Esophagus muscularis mucosa (tissue), 4 donors: Measurements from ENCODE around the gene KIF17. TPM values are rescaled to one million over a fixed set of nuclear protein-coding genes. Genes with fewer than 3 reads are reported as not detected.
A peak's percentile ranks its signal among the peaks of the same experiment; 100 is the strongest.

Source experiments
- DNase-seq: peaks from one replicate; pipeline ENCODE4 v3.0.0-alpha.2; 2017; ENCODE audit errors: extremely low spot score
- H3K27ac ChIP-seq, 4 donors: fragments of 200-600 bp; sonication (generic); replicated peaks in 1 of 4; 1 replicate in 3 of 4; 2 replicates in 1 of 4; pipeline ENCODE4 v1.5.1; 2016 to 2019; ENCODE audit warnings: mild to moderate bottlenecking in 1 of 4
- H3K27me3 ChIP-seq, 4 donors: fragments of 200-600 bp; sonication (generic); one replicate each; pipeline versions ENCODE4 v1.5.1 to v1.6.0; 2016 to 2019
- H3K36me3 ChIP-seq, 4 donors: fragments of 200-600 bp; sonication (generic); one replicate each; pipeline ENCODE4 v1.5.1; 2016 to 2019
- H3K4me1 ChIP-seq, 4 donors: fragments of 200-600 bp; sonication (generic); one replicate each; pipeline ENCODE4 v1.5.1; 2016 to 2019
- H3K4me3 ChIP-seq, 4 donors: fragments of 200-600 bp; sonication (generic); 1 replicate in 2 of 4; 2 replicates in 2 of 4; pipeline ENCODE4 v1.5.1; 2016 to 2019; ENCODE audit warnings: mild to moderate bottlenecking in 4 of 4, moderate library complexity in 1 of 4
- H3K9me3 ChIP-seq, 4 donors: fragments of 200-600 bp; sonication (generic); 1 replicate in 3 of 4; 2 replicates in 1 of 4; pipeline ENCODE4 v1.5.1; 2016 to 2019
- CTCF ChIP-seq, 3 experiments: fragments of 200-600 bp in 2 of 3; fragments of 450-650 bp in 1 of 3; sonication (generic) in 2 of 3; IDR thresholded peaks; one replicate each; pipeline ENCODE4 v1.5.1; 2017 to 2019; ENCODE audit warnings: antibody characterized with exemption in 3 of 3, mild to moderate bottlenecking in 2 of 3, moderate library complexity in 1 of 3
- EP300 ChIP-seq: sonication (generic); formaldehyde crosslinking; IDR thresholded peaks from one replicate; pipeline ENCODE4 v1.6.1; 2017; ENCODE audit warnings: antibody characterized with exemption
- POLR2A ChIP-seq: fragments of 450-650 bp; IDR thresholded peaks from one replicate; pipeline ENCODE4 v1.6.1; 2017; ENCODE audit warnings: antibody characterized with exemption, moderate library complexity, mild to moderate bottlenecking, low read depth
- POLR2AphosphoS5 ChIP-seq, 2 donors: sonication (generic); formaldehyde crosslinking; IDR thresholded peaks; one replicate each; pipeline ENCODE4 v1.6.1; 2017; ENCODE audit warnings: antibody characterized with exemption in 2 of 2
- WGBS: methylation state at CpG from one replicate; pipeline ENCODE4 v1.1.5; 2018; 5-methylcytosine and 5-hydroxymethylcytosine counted together
- intact Hi-C: fragments of 100-400 bp; cut with DNase I; formaldehyde crosslinking; loops from one replicate; pipeline ENCODE4 v1.15.1; 2023
- total RNA-seq, 4 donors: library from RNA; depleted of rRNA; stranded (reverse); fragments of >200 nt; gene quantifications; one replicate each; pipeline versions ENCODE4 v1.1.0 to v1.2.1, GENCODE V29; 2016

KIF17 gene
- total RNA-seq, 4 donors from 2014 or later: 2.0 to 7.3 (median 3.4) TPM

- intact Hi-C loops: no loop called here
- 75% methylated on average over 4 of the region's 12 CpGs for WGBS
- Histone ChIP-seq H3K9me3 (no peaks in the 10 kb centered on the region), H3K4me3 (no peak overlapping the region), H3K4me1 (peaks cover 0 to 18% (median 11%) of the 10 kb centered on the region in 4 donors), H3K27me3 (no peaks in the 10 kb centered on the region), H3K36me3 (no peaks in the 10 kb centered on the region), H3K27ac (peak overlapping the region; percentile 56 to 71 (median 69))
- DNase-seq: no peak
- TF ChIP-seq POLR2A: no peak
- no peak for TF ChIP-seq CTCF (IDR thresholded peaks at IDR 0.05)
- no peak for TF ChIP-seq EP300
- TF ChIP-seq POLR2AphosphoS5 (IDR thresholded peaks at IDR 0.05): no peak
Observed at GRCh38 chr1:20685741-20686140, 32.1 kb downstream of the KIF17 start.

- 77% methylated on average over 19 of the region's 21 CpGs for WGBS
- Histone ChIP-seq H3K27ac (peak overlapping the region; percentile 56 to 71 (median 69)), H3K27me3 (no peaks in the 10 kb centered on the region), H3K4me3 (peak overlapping the region; percentile 29 to 48 (median 35)), H3K4me1 (peaks cover 0 to 18% (median 11%) of the 10 kb centered on the region in 4 donors), H3K36me3 (no peaks in the 10 kb centered on the region), H3K9me3 (no peaks in the 10 kb centered on the region)
- intact Hi-C loops: no loop called here
- TF ChIP-seq POLR2A: no peak
- no peak for TF ChIP-seq EP300
- TF ChIP-seq CTCF (IDR thresholded peaks at IDR 0.05): no peak
- peak; percentile 49 to 54 for TF ChIP-seq POLR2AphosphoS5 (IDR thresholded peaks at IDR 0.05)
- DNase-seq: no peak
Observed at GRCh38 chr1:20685099-20685662, 32.6 kb downstream of the KIF17 start.

GRCh38 chr1:20684651-20685050 is 33.2 kb downstream of the KIF17 start:
- WGBS: 78% methylated on average over 11 of the region's 14 CpGs
- Histone ChIP-seq H3K36me3 (no peaks in the 10 kb centered on the region), H3K27me3 (no peaks in the 10 kb centered on the region), H3K4me1 (peaks cover 0 to 18% (median 11%) of the 10 kb centered on the region in 4 donors), H3K9me3 (no peaks in the 10 kb centered on the region), H3K27ac (peak overlapping the region; percentile 56 to 71 (median 69)), H3K4me3 (peak overlapping the region; percentile 29 to 48 (median 35))
- no peak for TF ChIP-seq CTCF (IDR thresholded peaks at IDR 0.05)
- no peak for TF ChIP-seq EP300
- no peak for TF ChIP-seq POLR2AphosphoS5 (IDR thresholded peaks at IDR 0.05)
- TF ChIP-seq POLR2A: no peak
- no peak for DNase-seq
- intact Hi-C loops: no loop called here

DNA sequence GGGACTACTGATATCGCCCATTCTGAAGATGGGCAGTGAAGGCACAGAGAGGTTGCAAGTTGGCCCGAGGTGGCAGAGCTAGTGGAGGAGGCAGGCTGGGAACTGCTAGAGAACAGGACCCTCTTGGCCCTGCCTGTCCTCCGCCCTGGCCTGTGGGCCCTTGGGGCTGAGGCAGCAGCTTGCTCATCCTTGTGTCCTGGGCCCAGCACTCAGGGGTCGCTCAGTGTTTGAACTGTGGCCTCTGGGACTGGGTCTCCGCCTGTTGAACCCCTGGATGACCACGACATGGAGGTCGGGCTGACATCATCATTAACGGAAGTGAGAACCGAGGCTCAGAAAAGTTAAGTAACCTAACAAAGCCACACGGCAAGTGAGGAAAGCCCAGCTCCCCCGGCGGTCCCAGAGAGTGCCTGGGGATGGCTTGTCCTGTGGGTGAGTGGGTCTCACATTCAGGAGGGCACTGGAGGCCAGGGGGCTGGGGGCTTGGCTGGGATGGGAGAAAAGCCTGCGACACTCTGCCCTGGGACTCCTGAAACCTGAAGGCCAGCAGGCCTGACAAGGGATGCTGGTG is 33.7 kb downstream of the KIF17 start:
- no peak for TF ChIP-seq EP300
- no peak for TF ChIP-seq CTCF (IDR thresholded peaks at IDR 0.05)
- TF ChIP-seq POLR2A: no peak
- no peak for TF ChIP-seq POLR2AphosphoS5 (IDR thresholded peaks at IDR 0.05)
- H3K4me1 ChIP-seq: peaks cover 0 to 18% (median 11%) of the 10 kb centered on the region in 4 donors
- WGBS: 70% methylated on average over 13 of the region's 13 CpGs
- peak overlapping the region; percentile 56 to 71 (median 69) for H3K27ac ChIP-seq
- no peak for DNase-seq
- H3K9me3 ChIP-seq: no peaks in the 10 kb centered on the region
- H3K4me3 ChIP-seq: peak overlapping the region; percentile 29 to 48 (median 35)
- H3K36me3 ChIP-seq: peaks cover 0 to under 1% (median 0%) of the 10 kb centered on the region in 4 donors
- intact Hi-C loops: no loop called here
- H3K27me3 ChIP-seq: no peaks in the 10 kb centered on the region
